C4-2B (cell line): Measurements from ENCODE around the gene RABL3.

Experiments used
- CTCF ChIP-seq: fragments of 450-650 bp; conservative IDR thresholded peaks from 2 replicates; pipeline ENCODE4 v1.5.1; 2017; ENCODE audit warnings: mild to moderate bottlenecking
- ZFX ChIP-seq: fragments of 450-650 bp; IDR thresholded peaks from 2 replicates; pipeline ENCODE4 v1.6.1; 2017

- TF ChIP-seq CTCF (no peak), ZFX (no peak)
Observed at GRCh38 chr3:120645083-120645845, 97.1 kb downstream of the RABL3 start.
